Mesenchymal stem cell (in vitro differentiated cells and primary cell): Measurements from ENCODE around the gene IQCH.

Experiments used
- DNase-seq: peaks from one replicate; pipeline ENCODE4 v3.0.0-alpha.2; 2013
- H2AFZ ChIP-seq: one replicate; pipeline ENCODE4 v1.6.1; 2013; ENCODE audit warnings: low read depth, mild to moderate bottlenecking, control low read depth, inconsistent platforms, low read length, moderate library complexity
- H2AK5ac ChIP-seq: 2 replicates; pipeline ENCODE4 v1.6.1; 2013; ENCODE audit warnings: low read length, moderate library complexity, mild to moderate bottlenecking, inconsistent platforms; ENCODE audit not compliant: severe bottlenecking
- H2BK120ac ChIP-seq: one replicate; pipeline ENCODE4 v1.6.1; 2013; ENCODE audit warnings: low read depth, mild to moderate bottlenecking, inconsistent platforms, low read length, moderate library complexity
- H2BK12ac ChIP-seq, 2 experiments: one replicate each; pipeline ENCODE4 v1.6.1; 2013; ENCODE audit warnings: inconsistent platforms in 2 of 2, low read length in 2 of 2, mild to moderate bottlenecking in 2 of 2, moderate library complexity in 2 of 2, control low read depth in 1 of 2
- H2BK15ac ChIP-seq: one replicate; pipeline ENCODE4 v1.6.1; 2013; ENCODE audit warnings: mild to moderate bottlenecking, low read depth, inconsistent platforms; ENCODE audit not compliant: poor library complexity, severe bottlenecking
- H2BK5ac ChIP-seq: 2 replicates; pipeline ENCODE4 v1.6.1; 2013; ENCODE audit warnings: low read depth, mild to moderate bottlenecking, low read length, control low read depth, inconsistent platforms; ENCODE audit not compliant: poor library complexity, severe bottlenecking
- H3K14ac ChIP-seq, 2 experiments: one replicate each; pipeline ENCODE4 v1.6.1; 2013; ENCODE audit warnings: inconsistent platforms in 2 of 2, low read length in 2 of 2, control low read depth in 1 of 2, mild to moderate bottlenecking in 1 of 2, moderate library complexity in 1 of 2
- H3K18ac ChIP-seq, 2 experiments: one replicate each; pipeline ENCODE4 v1.6.1; 2013; ENCODE audit warnings: inconsistent platforms in 2 of 2, low read length in 2 of 2, control low read depth in 1 of 2, low read depth in 1 of 2, mild to moderate bottlenecking in 1 of 2
- H3K23ac ChIP-seq, 2 experiments: one replicate each; pipeline ENCODE4 v1.6.1; 2013; ENCODE audit warnings: inconsistent platforms in 2 of 2, low read length in 2 of 2, mild to moderate bottlenecking in 2 of 2, moderate library complexity in 2 of 2, control low read depth in 1 of 2
- H3K27ac ChIP-seq: 2 replicates; pipeline ENCODE4 v1.5.1; 2013; ENCODE audit warnings: mild to moderate bottlenecking, moderate library complexity, low read length, control low read depth, inconsistent platforms; ENCODE audit not compliant: poor library complexity, severe bottlenecking
- H3K27me3 ChIP-seq, 2 experiments: 2 replicates each; pipeline versions ENCODE4 v1.6.1 to v1.7.0; 2013; ENCODE audit warnings: low read length in 2 of 2, mild to moderate bottlenecking in 2 of 2, moderate library complexity in 2 of 2, control low read depth in 1 of 2, inconsistent platforms in 1 of 2; ENCODE audit not compliant: control insufficient read depth in 1 of 2, insufficient read depth in 1 of 2
- H3K36me3 ChIP-seq, 2 experiments: 2 replicates each; pipeline versions ENCODE4 v1.6.1 to v1.7.0; 2013; ENCODE audit warnings: low read length in 2 of 2, control low read depth in 1 of 2, inconsistent platforms in 1 of 2, low read depth in 1 of 2, mild to moderate bottlenecking in 1 of 2; ENCODE audit not compliant: insufficient read depth in 2 of 2, control insufficient read depth in 1 of 2
- H3K4ac ChIP-seq, 2 experiments: one replicate each; pipeline ENCODE4 v1.6.1; 2013; ENCODE audit warnings: inconsistent platforms in 2 of 2, low read length in 2 of 2, mild to moderate bottlenecking in 2 of 2, moderate library complexity in 2 of 2, control low read depth in 1 of 2, low read depth in 1 of 2
- H3K4me1 ChIP-seq: 2 replicates; pipeline ENCODE4 v1.6.1; 2013; ENCODE audit warnings: low read depth, low read length, control low read depth; ENCODE audit not compliant: control insufficient read depth, insufficient read depth
- H3K4me2 ChIP-seq: 2 replicates; pipeline ENCODE4 v1.6.1; 2013; ENCODE audit warnings: low read length, mild to moderate bottlenecking, inconsistent platforms; ENCODE audit not compliant: poor library complexity, severe bottlenecking
- H3K4me3 ChIP-seq, 2 experiments: 2 replicates each; pipeline versions ENCODE4 v1.5.1 to v1.7.0; 2013; ENCODE audit warnings: low read length in 2 of 2, mild to moderate bottlenecking in 2 of 2, control low read depth in 1 of 2, low read depth in 1 of 2; ENCODE audit not compliant: insufficient read depth in 1 of 2
- H3K79me1 ChIP-seq: replicated peaks from 2 replicates; pipeline ENCODE4 v1.6.1; 2013; ENCODE audit warnings: mild to moderate bottlenecking, control low read depth, low read length, inconsistent platforms; ENCODE audit not compliant: poor library complexity, severe bottlenecking
- H3K9ac ChIP-seq: 2 replicates; pipeline ENCODE4 v1.7.0; 2013; ENCODE audit warnings: mild to moderate bottlenecking, low read length, moderate library complexity
- H3K9me3 ChIP-seq: 2 replicates; pipeline ENCODE4 v1.7.0; 2013; ENCODE audit warnings: mild to moderate bottlenecking, low read length; ENCODE audit not compliant: control insufficient read depth
- H4K8ac ChIP-seq: one replicate; pipeline ENCODE4 v1.6.1; 2013; ENCODE audit warnings: inconsistent platforms, mild to moderate bottlenecking, low read length, moderate library complexity
- H4K91ac ChIP-seq: one replicate; pipeline ENCODE4 v1.6.1; 2013; ENCODE audit warnings: mild to moderate bottlenecking, low read length, inconsistent platforms
- WGBS: methylation state at CpG from one replicate; pipeline ENCODE4 v1.1.7; 2013; ENCODE audit warnings: mixed read lengths; 5-methylcytosine and 5-hydroxymethylcytosine counted together

The IQCH gene

DNA sequence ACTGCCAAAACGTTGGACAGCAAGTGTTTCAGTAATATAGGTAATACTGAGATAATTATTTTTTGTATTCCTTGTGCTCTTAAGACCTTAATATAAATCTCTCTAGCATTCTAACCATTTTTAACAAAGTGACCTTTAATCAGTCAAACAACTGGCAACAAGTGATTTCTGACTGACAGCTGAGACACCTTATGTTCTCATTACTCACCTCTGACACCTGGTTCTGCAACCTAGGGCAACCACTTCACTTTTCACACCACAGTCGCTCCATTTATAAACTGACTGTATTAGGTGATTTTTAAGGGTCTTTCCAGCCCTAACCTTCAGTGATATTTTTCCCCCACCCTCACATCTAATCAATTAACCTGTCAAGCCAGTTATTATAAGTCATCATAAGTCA lies 205.9 kb downstream of the IQCH start:
- H4K91ac ChIP-seq = no peak overlapping the region
- 95% methylated on average over 1 of the region's 2 CpGs for WGBS

GRCh38 chr15:67461735-67462134 lies 207.1 kb downstream of the IQCH start:
- Histone ChIP-seq H4K91ac (no peak overlapping the region), H3K36me3 (no peaks in the 10 kb centered on the region), H3K18ac (no peak overlapping the region), H3K23ac (no peak overlapping the region), H2BK15ac (no peak overlapping the region), H2AK5ac (no peak overlapping the region), H3K4ac (no peak overlapping the region), H3K79me1 (no peaks in the 10 kb centered on the region), H3K9ac (no peak overlapping the region), H3K27ac (no peak overlapping the region), H3K4me3 (no peak overlapping the region), H2BK12ac (no peak overlapping the region), H3K14ac (no peak overlapping the region), H4K8ac (no peak overlapping the region), H2AFZ (no peak overlapping the region), H3K9me3 (no peaks in the 10 kb centered on the region), H3K27me3 (no peaks in the 10 kb centered on the region), H3K4me1 (no peaks in the 10 kb centered on the region), H3K4me2 (no peak overlapping the region), H2BK5ac (no peak overlapping the region), H2BK120ac (no peak overlapping the region)
- DNase-seq = no peak
- WGBS = 97% methylated on average over 5 of the region's 6 CpGs

More for the DNA sequence above, 205.9 kb downstream of the IQCH start:
- Histone ChIP-seq H3K4me3 (no peak overlapping the region), H3K4me1 (no peaks in the 10 kb centered on the region), H3K27me3 (no peaks in the 10 kb centered on the region), H3K4me2 (no peak overlapping the region), H2AK5ac (no peak overlapping the region), H3K18ac (no peak overlapping the region), H3K9me3 (no peaks in the 10 kb centered on the region), H2AFZ (no peak overlapping the region), H2BK15ac (no peak overlapping the region), H2BK12ac (no peak overlapping the region), H3K36me3 (no peaks in the 10 kb centered on the region), H2BK120ac (no peak overlapping the region), H2BK5ac (no peak overlapping the region), H3K9ac (no peak overlapping the region), H3K14ac (no peak overlapping the region), H3K23ac (no peak overlapping the region), H3K4ac (no peak overlapping the region), H3K79me1 (no peaks in the 10 kb centered on the region), H4K8ac (no peak overlapping the region), H3K27ac (no peak overlapping the region)
- DNase-seq = no peak

DNA sequence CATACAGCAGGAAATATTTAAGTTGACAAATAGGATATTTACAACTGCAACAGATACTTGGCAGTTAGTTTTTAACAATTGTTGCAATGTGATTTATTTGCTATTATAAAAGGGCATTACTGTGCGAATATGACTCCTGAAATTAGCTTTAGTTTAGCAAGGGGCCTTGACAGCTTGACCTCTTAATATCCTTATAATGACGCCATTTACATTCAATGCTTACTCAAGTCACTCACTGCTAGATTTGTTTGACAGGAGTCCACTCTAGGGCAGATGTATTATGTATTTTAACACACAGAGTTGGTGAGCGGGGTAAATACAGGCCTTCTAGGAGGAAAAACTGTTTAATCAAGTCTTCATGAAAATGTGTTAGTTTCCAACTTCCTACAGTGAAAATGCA lies 208.3 kb downstream of the IQCH start:
- no peak overlapping the region for H3K4me2 ChIP-seq
- H3K9me3 ChIP-seq = no peaks in the 10 kb centered on the region
- no peak overlapping the region for H3K27ac ChIP-seq
- no peak overlapping the region for H2AK5ac ChIP-seq
- no peak overlapping the region for H3K9ac ChIP-seq
- no peak overlapping the region for H4K8ac ChIP-seq
- no peaks in the 10 kb centered on the region for H3K27me3 ChIP-seq
- no peaks in the 10 kb centered on the region for H3K4me1 ChIP-seq
- no peak overlapping the region for H3K23ac ChIP-seq
- DNase-seq = no peak
- H3K4ac ChIP-seq = no peak overlapping the region
- H2BK5ac ChIP-seq = no peak overlapping the region
- 100% methylated on average over 1 of the region's 3 CpGs for WGBS
- no peak overlapping the region for H3K18ac ChIP-seq
- no peak overlapping the region for H3K4me3 ChIP-seq
- H3K79me1 ChIP-seq = no peaks in the 10 kb centered on the region
- H2AFZ ChIP-seq = no peak overlapping the region
- H2BK15ac ChIP-seq = no peak overlapping the region
- H2BK12ac ChIP-seq = no peak overlapping the region
- no peak overlapping the region for H2BK120ac ChIP-seq
- H3K36me3 ChIP-seq = no peaks in the 10 kb centered on the region
- H4K91ac ChIP-seq = no peak overlapping the region
- no peak overlapping the region for H3K14ac ChIP-seq

GRCh38 chr15:67463488-67463887 lies 208.9 kb downstream of the IQCH start:
- Histone ChIP-seq H4K91ac (no peak overlapping the region), H2AFZ (no peak overlapping the region), H3K9me3 (no peaks in the 10 kb centered on the region)

More at GRCh38 chr15:67463488-67463887, 208.9 kb downstream of the IQCH start:
- Histone ChIP-seq H3K23ac (no peak overlapping the region), H3K18ac (no peak overlapping the region), H2BK120ac (no peak overlapping the region), H3K27me3 (no peaks in the 10 kb centered on the region), H2BK5ac (no peak overlapping the region), H3K36me3 (no peaks in the 10 kb centered on the region), H2AK5ac (no peak overlapping the region), H2BK15ac (no peak overlapping the region), H4K8ac (no peak overlapping the region), H3K9ac (no peak overlapping the region), H3K4me2 (no peak overlapping the region), H3K79me1 (no peaks in the 10 kb centered on the region), H2BK12ac (no peak overlapping the region), H3K4ac (no peak overlapping the region), H3K27ac (no peak overlapping the region), H3K14ac (no peak overlapping the region), H3K4me3 (no peak overlapping the region), H3K4me1 (no peaks in the 10 kb centered on the region)
- DNase-seq = no peak
